AG20443 (cell line): Measurements from ENCODE around the gene ADAM12.

Experiments used
- DNase-seq: peaks from one replicate; pipeline ENCODE4 v3.0.0; 2012; ENCODE audit warnings: low spot score, mixed read lengths

ADAM12 gene

GRCh38 chr10:126314863-126315493, 73.3 kb downstream of the ADAM12 start:
- no peak for DNase-seq

GRCh38 chr10:126312167-126312566, 76.1 kb downstream of the ADAM12 start:
- no peak for DNase-seq

GRCh38 chr10:126309228-126309883, 78.9 kb downstream of the ADAM12 start:
- no peak for DNase-seq

- DNase-seq, result no peak
Observed at GRCh38 chr10:126302826-126303665, 85.2 kb downstream of the ADAM12 start.

GRCh38 chr10:126302476-126302756, 85.9 kb downstream of the ADAM12 start:
- no peak for DNase-seq

GRCh38 chr10:126301701-126302475, 86.4 kb downstream of the ADAM12 start:
- DNase-seq, result no peak

- DNase-seq, result no peak
Observed at GRCh38 chr10:126294451-126294850, 93.8 kb downstream of the ADAM12 start.

- DNase-seq, result no peak
Observed at GRCh38 chr10:126290232-126290631, 98.0 kb downstream of the ADAM12 start.

- DNase-seq, result no peak
Observed at GRCh38 chr10:126288547-126289493, 99.5 kb downstream of the ADAM12 start.

GRCh38 chr10:126286256-126286780, 102.0 kb downstream of the ADAM12 start:
- no peak for DNase-seq

GRCh38 chr10:126283307-126283706, 105.0 kb downstream of the ADAM12 start:
- DNase-seq, result no peak

- DNase-seq, result no peak
Observed at GRCh38 chr10:126278851-126279250, 109.4 kb downstream of the ADAM12 start.

- no peak for DNase-seq
Observed at GRCh38 chr10:126277181-126277580, 111.1 kb downstream of the ADAM12 start.

GRCh38 chr10:126272526-126272925, 115.8 kb downstream of the ADAM12 start:
- no peak for DNase-seq

GRCh38 chr10:126270111-126270510, 118.2 kb downstream of the ADAM12 start:
- peak; percentile 75 for DNase-seq

GRCh38 chr10:126268013-126268920, 120.0 kb downstream of the ADAM12 start:
- no peak for DNase-seq

GRCh38 chr10:126264102-126265018, 123.9 kb downstream of the ADAM12 start:
- DNase-seq, result no peak

- DNase-seq, result no peak
Observed at GRCh38 chr10:126263006-126263676, 125.1 kb downstream of the ADAM12 start.
